ENCODE results near the gene SOX10. TPM values are rescaled to one million over a fixed set of nuclear protein-coding genes. Genes with fewer than 3 reads are reported as not detected.

SOX10 gene
- total RNA-seq, 1 donor from 2014 or later: 0.34 TPM

GRCh38 chr22:38032681-38033521 is 48.5 kb upstream of the SOX10 start:
- no peaks in the 10 kb centered on the region for H4K20me1 ChIP-seq (ENCODE audit: insufficient read depth, low read length)
- no peak overlapping the region for H3K9ac ChIP-seq (ENCODE audit: low read length)
- no peaks in the 10 kb centered on the region for H3K36me3 Mint-ChIP-seq (ENCODE audit: low read depth, unreplicated experiment)
- no peak overlapping the region for H3K27ac Mint-ChIP-seq (ENCODE audit: unreplicated experiment)
- no peaks in the 10 kb centered on the region for H3K27me3 ChIP-seq (ENCODE audit: insufficient read depth, low read length)
- no peaks in the 10 kb centered on the region for H3K36me3 ChIP-seq (ENCODE audit: insufficient read depth, low read length)
- FAIRE-seq (no peak), DNase-seq (ENCODE audit: low read depth) (peak; percentile 64)
- H3K79me2 ChIP-seq (ENCODE audit: insufficient read depth, low read length): no peaks in the 10 kb centered on the region
- H3K4me1 Mint-ChIP-seq (ENCODE audit: low read depth, unreplicated experiment): peaks cover 28% of the 10 kb centered on the region
- TF ChIP-seq EZH2 (IDR thresholded peaks at IDR 0.05; ENCODE audit: insufficient read depth, low read length): no peak
- no peak for TF ChIP-seq CTCF (IDR thresholded peaks at IDR 0.05; ENCODE audit: insufficient read depth, low read depth, low read length)
- H3K4me1 ChIP-seq (ENCODE audit: insufficient read depth, low read length): peaks cover 42% of the 10 kb centered on the region
- H3K27ac ChIP-seq (ENCODE audit: low read depth, low read length): peak overlapping the region; percentile 71
- H3K9me3 ChIP-seq (ENCODE audit: insufficient read depth, low read depth, low read length): no peaks in the 10 kb centered on the region
- H2AFZ ChIP-seq (ENCODE audit: low read depth, low read length): peak overlapping the region; percentile 24
- no peaks in the 10 kb centered on the region for H3K9me3 Mint-ChIP-seq (ENCODE audit: unreplicated experiment)
- H3K27me3 Mint-ChIP-seq (ENCODE audit: low read depth, unreplicated experiment): peaks cover 8% of the 10 kb centered on the region
- no peak overlapping the region for H3K4me3 ChIP-seq (ENCODE audit: insufficient read depth, low read depth, low read length)
- H3K4me3 Mint-ChIP-seq (ENCODE audit: unreplicated experiment): no peak overlapping the region
- H3K4me2 ChIP-seq (ENCODE audit: low read length): peak overlapping the region; percentile 69

GRCh38 chr22:38031491-38031890 is 47.1 kb upstream of the SOX10 start:
- no peak for FAIRE-seq
- TF ChIP-seq CTCF (IDR thresholded peaks at IDR 0.05; ENCODE audit: insufficient read depth, low read depth, low read length): no peak
- no peak for TF ChIP-seq EZH2 (IDR thresholded peaks at IDR 0.05; ENCODE audit: insufficient read depth, low read length)
- H3K4me3 Mint-ChIP-seq (ENCODE audit: unreplicated experiment): peak overlapping the region; percentile 35
- no peaks in the 10 kb centered on the region for H3K36me3 Mint-ChIP-seq (ENCODE audit: low read depth, unreplicated experiment)
- no peaks in the 10 kb centered on the region for H3K79me2 ChIP-seq (ENCODE audit: insufficient read depth, low read length)
- H3K27me3 Mint-ChIP-seq (ENCODE audit: low read depth, unreplicated experiment): peaks cover 12% of the 10 kb centered on the region
- no peaks in the 10 kb centered on the region for H3K27me3 ChIP-seq (ENCODE audit: insufficient read depth, low read length)
- H3K27ac Mint-ChIP-seq (ENCODE audit: unreplicated experiment): peak overlapping the region; percentile 62
- H3K4me3 ChIP-seq (ENCODE audit: insufficient read depth, low read depth, low read length): no peak overlapping the region
- no peaks in the 10 kb centered on the region for H3K36me3 ChIP-seq (ENCODE audit: insufficient read depth, low read length)
- no peaks in the 10 kb centered on the region for H4K20me1 ChIP-seq (ENCODE audit: insufficient read depth, low read length)
- H3K9me3 ChIP-seq (ENCODE audit: insufficient read depth, low read depth, low read length): no peaks in the 10 kb centered on the region
- no peak overlapping the region for H3K4me2 ChIP-seq (ENCODE audit: low read length)
- H2AFZ ChIP-seq (ENCODE audit: low read depth, low read length): no peak overlapping the region
- no peaks in the 10 kb centered on the region for H3K9me3 Mint-ChIP-seq (ENCODE audit: unreplicated experiment)
- no peak overlapping the region for H3K27ac ChIP-seq (ENCODE audit: low read depth, low read length)
- H3K4me1 ChIP-seq (ENCODE audit: insufficient read depth, low read length): peaks cover 42% of the 10 kb centered on the region
- no peak overlapping the region for H3K9ac ChIP-seq (ENCODE audit: low read length)
- no peak for DNase-seq (ENCODE audit: low read depth)
- peaks cover 31% of the 10 kb centered on the region for H3K4me1 Mint-ChIP-seq (ENCODE audit: low read depth, unreplicated experiment)

Measured in astrocyte (in vitro differentiated cells and primary cell).